NCI-H345 treated with DMSO at 0.1 percent for 48 hours (cell line): ENCODE data around the gene MLLT10.
"Not testable (repeated sequence)": the region's sequence is repeated elsewhere in the genome, so short reads cannot be mapped to it uniquely, and the experiment has no call there.

Experiments
- DNase-seq: peaks from one replicate; lab custom pipeline; 2025; ENCODE audit not compliant: unreplicated experiment; lab: John Stamatoyannopoulos, UW

Gene MLLT10

DNA sequence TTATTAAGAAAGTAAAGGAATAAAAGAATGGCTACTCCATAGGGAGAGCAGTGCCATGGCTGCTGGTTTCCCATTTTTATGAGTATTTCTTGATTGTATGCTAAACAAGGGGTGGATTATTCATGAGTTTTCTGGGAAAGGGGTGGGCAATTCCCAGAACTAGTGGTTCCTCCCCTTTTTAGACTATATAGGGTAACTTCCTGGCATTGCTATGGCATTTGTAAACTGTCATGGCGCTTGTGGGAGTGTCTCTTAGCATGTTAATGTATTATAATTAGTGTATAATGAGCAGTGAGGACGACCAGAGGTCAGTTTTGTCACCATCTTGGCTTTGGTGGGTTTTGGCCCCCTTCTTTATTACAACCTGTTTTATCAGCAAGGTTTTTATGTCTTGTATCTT is 40.5 kb downstream of the MLLT10 start:
- DNase-seq, result not testable (repeated sequence)

DNA sequence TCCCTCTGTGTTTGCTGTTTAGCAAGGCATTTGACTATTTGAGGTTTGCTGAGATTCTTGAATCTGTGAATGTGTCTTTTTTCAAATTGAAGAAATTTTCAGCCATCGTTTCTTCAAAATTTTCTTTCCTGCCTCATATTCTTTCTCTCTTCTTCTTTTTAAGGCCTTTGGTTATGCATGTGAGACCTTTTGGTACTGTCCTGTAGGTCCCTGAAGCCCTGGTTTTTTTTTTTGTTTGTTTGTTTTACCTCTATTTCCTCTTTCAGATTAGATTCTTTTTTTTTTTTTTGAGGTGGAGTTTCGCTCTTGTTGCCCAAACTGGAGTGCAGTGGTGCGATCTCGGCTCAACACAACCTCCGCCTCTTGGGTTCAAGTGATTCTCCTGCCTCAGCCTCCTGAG is 45.3 kb downstream of the MLLT10 start:
- DNase-seq, result no peak

GRCh38 chr10:21581421-21581834 is 47.4 kb downstream of the MLLT10 start:
- not testable (repeated sequence) for DNase-seq

DNA sequence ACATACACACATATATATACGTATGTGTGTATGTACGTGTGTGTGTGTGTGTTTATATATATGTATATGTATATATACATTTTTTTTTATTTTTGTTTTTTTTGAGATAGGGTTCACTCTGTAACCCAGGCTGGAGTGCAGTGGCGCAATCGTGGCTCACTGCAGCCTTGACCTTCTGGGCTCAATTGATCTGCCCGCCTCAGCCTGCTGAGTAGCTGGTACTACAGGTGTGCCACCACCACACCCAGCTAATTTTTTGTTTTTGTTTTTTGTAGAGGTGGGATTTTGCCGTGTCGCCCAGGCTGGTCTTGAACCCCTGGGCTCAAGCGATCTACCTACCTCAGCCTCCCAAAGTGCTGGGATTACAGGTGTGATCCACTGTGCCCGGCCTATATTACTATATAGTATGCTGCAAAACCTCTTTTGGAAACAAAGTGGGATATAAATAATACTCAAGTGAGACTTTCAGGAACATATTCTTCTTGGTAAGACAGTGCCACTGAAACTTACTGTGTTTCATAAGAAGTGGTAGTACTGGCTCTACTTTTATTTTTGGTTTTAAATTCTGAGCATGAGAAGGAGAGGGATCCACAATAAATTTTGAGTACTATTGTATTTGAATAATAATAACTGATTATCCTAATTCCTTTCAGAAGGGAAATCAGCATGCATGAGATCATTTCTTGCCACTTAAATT is 51.0 kb downstream of the MLLT10 start:
- no peak for DNase-seq

DNA sequence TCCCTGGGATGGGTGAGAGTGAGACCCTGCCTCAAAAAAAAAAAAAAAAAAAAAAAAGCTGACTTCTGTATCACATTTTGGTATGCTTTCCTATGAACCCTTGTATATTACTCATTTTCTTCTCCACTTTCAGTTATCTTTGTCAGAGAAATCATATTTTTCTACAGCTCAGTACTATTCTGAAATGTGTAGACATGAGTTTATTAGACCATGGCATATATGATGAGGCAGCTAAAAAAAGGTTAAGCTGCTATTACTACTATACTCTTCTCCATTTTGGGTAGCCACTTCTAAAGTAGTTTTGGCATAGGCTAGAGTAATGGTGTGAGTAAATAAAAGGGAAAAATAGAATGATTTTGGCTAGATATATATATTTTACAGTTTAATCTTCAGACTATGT is 53.4 kb downstream of the MLLT10 start:
- no peak for DNase-seq

DNA sequence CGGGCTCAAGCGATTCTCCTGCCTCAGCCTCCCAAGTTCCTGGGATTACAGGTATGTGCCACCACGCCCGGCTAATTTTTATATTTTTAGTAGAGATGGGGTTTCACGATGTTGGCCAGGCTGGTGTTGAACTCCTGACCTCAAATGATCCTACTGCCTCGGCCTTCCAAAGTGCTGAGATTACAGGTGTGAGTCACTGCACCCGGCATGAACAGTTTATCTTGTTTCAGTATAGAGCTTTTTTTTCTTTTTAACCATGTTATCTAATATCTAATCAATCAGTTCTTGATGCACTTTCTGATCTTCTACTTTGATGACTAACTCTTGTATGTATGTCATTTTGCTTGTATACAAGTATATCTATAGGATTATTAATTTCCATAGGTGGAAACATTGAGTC is 54.1 kb downstream of the MLLT10 start:
- DNase-seq, result not testable (repeated sequence)

- DNase-seq, result no peak
These were observed 60.0 kb downstream of the MLLT10 start for GRCh38 chr10:21593986-21594385.

DNA sequence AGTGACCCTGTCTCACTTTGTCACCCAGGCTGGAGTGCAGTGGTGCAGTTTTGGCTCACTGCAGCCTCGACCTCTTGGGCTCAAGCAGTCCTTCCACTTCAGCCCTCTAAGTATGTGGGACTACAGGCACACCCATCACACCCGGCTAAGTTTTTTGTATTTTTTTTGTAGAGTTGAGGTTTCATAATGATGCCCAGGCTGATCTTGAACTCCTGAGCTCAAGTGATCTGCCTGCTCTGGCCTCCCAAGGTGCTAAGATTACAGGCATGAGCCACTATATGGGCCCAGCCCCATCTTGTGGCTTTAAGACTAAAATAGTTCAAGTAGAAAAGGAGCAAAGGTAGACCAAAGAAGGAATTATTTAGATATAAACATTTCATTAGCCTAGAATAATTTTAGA is 65.5 kb downstream of the MLLT10 start:
- DNase-seq, result no peak

GRCh38 chr10:21600804-21601433 is 66.9 kb downstream of the MLLT10 start:
- no peak for DNase-seq

- DNase-seq, result no peak
These were observed 68.3 kb downstream of the MLLT10 start for GRCh38 chr10:21602313-21602712.

DNA sequence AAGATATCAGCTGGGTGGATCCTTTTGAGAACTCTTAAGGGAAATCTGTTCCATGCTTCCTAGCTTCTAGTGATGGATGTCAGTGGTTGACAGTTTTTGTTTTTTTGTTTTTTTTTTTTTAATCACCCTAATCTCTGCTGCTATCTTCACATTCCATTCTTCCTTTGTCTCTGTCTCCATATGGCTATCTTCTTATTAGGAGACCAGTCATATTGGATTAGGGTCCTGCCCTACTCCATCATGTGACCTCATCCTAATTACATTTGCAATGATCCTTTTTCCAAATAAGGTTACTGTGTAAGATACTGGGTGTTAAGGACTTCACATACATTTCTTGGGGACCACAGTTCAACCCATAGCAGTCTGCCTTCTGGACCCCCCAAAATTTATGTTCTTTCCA is 69.7 kb downstream of the MLLT10 start:
- no peak for DNase-seq

DNA sequence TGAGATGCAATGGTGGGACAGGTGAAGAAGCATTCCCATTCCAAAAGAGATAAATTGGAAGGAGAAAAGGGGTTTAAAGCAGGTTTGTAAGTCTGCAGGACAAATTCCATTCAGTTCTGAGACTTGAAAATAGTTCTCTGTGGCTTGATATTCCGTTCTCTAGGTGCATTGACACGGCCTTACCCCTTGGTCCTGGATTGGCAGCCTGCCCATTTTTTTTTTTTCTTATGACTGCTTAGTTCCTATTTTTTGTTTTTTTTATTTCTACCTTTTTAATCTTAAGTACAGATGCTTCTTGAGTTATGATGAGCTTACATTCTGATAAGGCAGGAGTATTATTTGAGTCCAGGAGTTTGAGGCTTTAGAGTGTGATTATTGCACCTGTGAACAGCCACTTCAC is 70.6 kb downstream of the MLLT10 start:
- DNase-seq, result no peak

GRCh38 chr10:21607907-21608306 is 73.9 kb downstream of the MLLT10 start:
- no peak for DNase-seq

DNA sequence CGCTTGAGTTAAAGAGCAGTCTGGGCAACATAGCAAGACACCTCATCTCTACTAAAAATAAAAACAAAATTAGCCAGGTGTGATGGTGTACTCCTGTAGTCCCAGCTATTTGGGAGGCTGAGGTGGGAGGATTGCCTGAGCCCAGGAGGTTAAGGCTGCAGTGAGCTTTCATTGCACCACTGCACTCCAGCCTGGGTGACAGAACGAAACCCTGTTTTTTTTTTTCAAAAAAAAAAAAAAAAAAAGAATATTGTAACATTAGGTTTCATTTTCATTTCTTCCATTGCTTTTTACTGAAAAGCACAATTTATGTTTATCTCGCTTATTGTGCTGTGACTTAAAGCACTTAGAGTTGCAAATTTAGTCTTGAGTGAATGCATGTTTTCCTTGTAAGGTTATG is 80.0 kb downstream of the MLLT10 start:
- no peak for DNase-seq

GRCh38 chr10:21617267-21617666 is 83.2 kb downstream of the MLLT10 start:
- no peak for DNase-seq

- no peak for DNase-seq
These were observed 89.3 kb downstream of the MLLT10 start for GRCh38 chr10:21623291-21623690.

DNA sequence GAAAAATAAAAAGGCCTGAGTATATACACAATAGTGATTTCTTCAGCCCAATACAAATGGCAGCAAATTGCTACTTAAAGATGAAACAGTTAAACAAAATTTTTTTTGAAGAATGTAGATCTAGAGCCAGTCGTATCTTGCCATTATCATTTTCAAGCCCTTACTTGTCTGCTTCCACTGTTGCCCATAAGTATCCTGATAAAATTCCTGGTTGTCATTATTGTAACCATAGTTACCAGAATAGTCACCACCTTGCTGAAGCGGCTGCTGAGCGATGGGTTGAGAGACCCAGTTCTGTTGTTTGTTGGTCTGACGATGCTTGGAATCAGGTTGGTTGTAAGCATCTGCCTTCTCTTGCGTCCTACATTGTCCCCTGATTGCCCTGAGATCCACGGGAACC is 90.4 kb downstream of the MLLT10 start:
- DNase-seq, result not testable (repeated sequence)

GRCh38 chr10:21624951-21625350 is 90.9 kb downstream of the MLLT10 start:
- no peak for DNase-seq

DNA sequence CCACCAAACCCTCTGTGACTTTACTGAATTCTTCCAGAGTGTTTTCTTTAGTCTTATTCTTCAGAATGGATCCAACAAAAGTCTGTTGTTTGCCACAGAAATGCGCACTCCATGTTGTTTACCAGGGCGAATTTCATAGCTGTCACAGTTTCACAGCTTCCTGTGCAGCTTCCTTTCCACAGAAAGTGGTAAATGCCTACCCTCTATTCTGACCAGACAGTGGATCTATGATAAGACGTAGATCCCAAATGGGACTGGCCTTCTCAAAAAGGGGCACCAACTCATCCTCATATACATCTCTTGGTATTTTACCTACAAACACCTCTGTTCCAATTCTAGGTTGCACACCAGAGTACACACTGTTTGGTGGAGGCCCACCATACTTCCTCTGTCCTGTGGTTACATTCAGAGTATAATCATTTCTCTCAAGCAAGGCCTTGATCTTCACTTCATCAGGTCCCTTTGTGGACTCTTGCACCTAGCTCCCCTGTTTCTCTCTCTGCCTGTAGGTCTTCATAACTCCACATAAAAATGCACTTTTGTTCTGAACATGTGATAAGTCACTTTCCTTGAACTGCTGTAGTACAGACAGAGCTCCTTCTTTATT is 91.7 kb downstream of the MLLT10 start:
- DNase-seq, result no peak

GRCh38 chr10:21626457-21627161 is 92.6 kb downstream of the MLLT10 start:
- no peak for DNase-seq

- DNase-seq, result no peak
These were observed 93.3 kb downstream of the MLLT10 start for GRCh38 chr10:21627331-21627730.

- DNase-seq, result no peak
These were observed 94.0 kb downstream of the MLLT10 start for GRCh38 chr10:21628023-21628422.
